H9 (cell line): ENCODE results near the gene MOB3B. TPM values are rescaled to one million over a fixed set of nuclear protein-coding genes. Genes with fewer than 3 reads are reported as not detected.

Experiments used
- DNase-seq: peaks from one replicate; pipeline ENCODE4 v3.0.0-alpha.2; 2017
- H2AFZ ChIP-seq: one replicate; pipeline ENCODE4 v1.6.1; 2013; ENCODE audit warnings: mild to moderate bottlenecking, low read length, control low read depth, moderate library complexity
- H2AK5ac ChIP-seq: 2 replicates; pipeline ENCODE4 v1.6.1; 2013; ENCODE audit warnings: low read length, control low read depth, mixed read lengths; ENCODE audit not compliant: insufficient read length
- H2BK120ac ChIP-seq: one replicate; pipeline ENCODE4 v1.6.1; 2013; ENCODE audit warnings: low read depth, mild to moderate bottlenecking, low read length, control low read depth, inconsistent platforms; ENCODE audit not compliant: poor library complexity, severe bottlenecking
- H2BK12ac ChIP-seq: 2 replicates; pipeline ENCODE4 v1.6.1; 2013; ENCODE audit warnings: low read length, control low read depth, mixed read lengths, low read depth; ENCODE audit not compliant: insufficient read length
- H2BK15ac ChIP-seq: 2 replicates; pipeline ENCODE4 v1.6.1; 2013; ENCODE audit warnings: low read depth, low read length, control low read depth
- H2BK20ac ChIP-seq: one replicate; pipeline ENCODE4 v1.6.1; 2013; ENCODE audit warnings: low read depth, mild to moderate bottlenecking, low read length, control low read depth, inconsistent platforms; ENCODE audit not compliant: poor library complexity, severe bottlenecking
- H2BK5ac ChIP-seq: 2 replicates; pipeline ENCODE4 v1.6.1; 2013; ENCODE audit warnings: low read length, control low read depth, mixed read lengths; ENCODE audit not compliant: insufficient read length
- H3K14ac ChIP-seq: 2 replicates; pipeline ENCODE4 v1.6.1; 2013; ENCODE audit warnings: low read length, control low read depth; ENCODE audit not compliant: insufficient read depth
- H3K18ac ChIP-seq: 2 replicates; pipeline ENCODE4 v1.6.1; 2013; ENCODE audit warnings: low read depth, mild to moderate bottlenecking, mixed read lengths, low read length, control low read depth; ENCODE audit not compliant: insufficient read length
- H3K23ac ChIP-seq: 2 replicates; pipeline ENCODE4 v1.6.1; 2013; ENCODE audit warnings: low read length, control low read depth, mixed read lengths, low read depth; ENCODE audit not compliant: insufficient read length
- H3K23me2 ChIP-seq: 2 replicates; pipeline ENCODE4 v1.6.1; 2013; ENCODE audit warnings: low read depth, mild to moderate bottlenecking, mixed read lengths, low read length, control low read depth; ENCODE audit not compliant: insufficient read length, poor library complexity, severe bottlenecking
- H3K27ac ChIP-seq: 2 replicates; pipeline ENCODE4 v1.5.1; 2013; ENCODE audit warnings: low read length, control low read depth, mixed read lengths, low read depth; ENCODE audit not compliant: insufficient read length
- H3K27me3 ChIP-seq: 2 replicates; pipeline ENCODE4 v1.6.1; 2013; ENCODE audit warnings: low read length, control low read depth, inconsistent platforms; ENCODE audit not compliant: insufficient read depth
- H3K4ac ChIP-seq: 2 replicates; pipeline ENCODE4 v1.6.1; 2013; ENCODE audit warnings: low read depth, mild to moderate bottlenecking, control low read depth, inconsistent platforms, low read length, moderate library complexity
- H3K4me1 ChIP-seq: 2 replicates; pipeline ENCODE4 v1.6.1; 2013; ENCODE audit warnings: low read length, control low read depth, inconsistent platforms; ENCODE audit not compliant: insufficient read depth
- H3K4me2 ChIP-seq: 2 replicates; pipeline ENCODE4 v1.6.1; 2013; ENCODE audit warnings: low read length, control low read depth, mixed read lengths; ENCODE audit not compliant: insufficient read length, insufficient read depth
- H3K56ac ChIP-seq: 2 replicates; pipeline ENCODE4 v1.6.1; 2013; ENCODE audit warnings: low read depth, mild to moderate bottlenecking, mixed read lengths, low read length, control low read depth; ENCODE audit not compliant: insufficient read length
- H3K79me1 ChIP-seq: 2 replicates; pipeline ENCODE4 v1.6.1; 2013; ENCODE audit warnings: low read depth, mild to moderate bottlenecking, moderate library complexity, low read length, control low read depth, inconsistent platforms; ENCODE audit not compliant: insufficient read depth, poor library complexity, severe bottlenecking
- H3K79me2 ChIP-seq: 2 replicates; pipeline ENCODE4 v1.6.1; 2013; ENCODE audit warnings: low read length, control low read depth, inconsistent platforms; ENCODE audit not compliant: insufficient read depth
- H3K9ac ChIP-seq: 2 replicates; pipeline ENCODE4 v1.6.1; 2013; ENCODE audit warnings: low read length, control low read depth, mixed read lengths; ENCODE audit not compliant: insufficient read length; ENCODE audit errors: extremely low read depth
- H3K9me3 ChIP-seq: one replicate; pipeline ENCODE4 v1.6.1; 2013; ENCODE audit warnings: low read depth, low read length, inconsistent platforms; ENCODE audit not compliant: control insufficient read depth
- H3T11ph ChIP-seq: one replicate; pipeline ENCODE4 v1.6.1; 2013; ENCODE audit warnings: mild to moderate bottlenecking, low read length, control low read depth, inconsistent platforms
- H4K20me1 ChIP-seq: one replicate; pipeline ENCODE4 v1.6.1; 2013; ENCODE audit not compliant: control insufficient read depth, insufficient read length, insufficient read depth
- H4K5ac ChIP-seq: 2 replicates; pipeline ENCODE4 v1.6.1; 2013; ENCODE audit warnings: low read depth, mild to moderate bottlenecking, mixed read lengths, low read length, control low read depth; ENCODE audit not compliant: insufficient read length
- H4K8ac ChIP-seq: replicated peaks from 2 replicates; pipeline ENCODE4 v1.6.1; 2013; ENCODE audit warnings: low read length, control low read depth, mixed read lengths, low read depth; ENCODE audit not compliant: insufficient read length
- H4K91ac ChIP-seq: 2 replicates; pipeline ENCODE4 v1.6.1; 2013; ENCODE audit warnings: low read depth, mild to moderate bottlenecking, moderate library complexity, mixed read lengths, low read length, control low read depth; ENCODE audit not compliant: insufficient read length
- H3K27ac Mint-ChIP-seq, 3 experiments: 2 replicates in 2 of 3; 3 replicates in 1 of 3; pipeline ENCODE4 v1.8.0; 2020 to 2021; ENCODE audit warnings: mixed read lengths in 3 of 3, mild to moderate bottlenecking in 1 of 3, moderate library complexity in 1 of 3
- H3K27me3 Mint-ChIP-seq: 2 replicates; pipeline ENCODE4 v1.8.0; 2021; ENCODE audit warnings: low read depth, mild to moderate bottlenecking, moderate library complexity, mixed read lengths
- H3K36me3 Mint-ChIP-seq, 3 experiments: 2 replicates in 2 of 3; 3 replicates in 1 of 3; pipeline ENCODE4 v1.8.0; 2020 to 2021; ENCODE audit warnings: low read depth in 3 of 3, mixed read lengths in 3 of 3; ENCODE audit not compliant: insufficient read depth in 1 of 3
- H3K4me1 Mint-ChIP-seq, 2 experiments: 2 replicates each; pipeline ENCODE4 v1.8.0; 2020; ENCODE audit warnings: mixed read lengths in 2 of 2
- H3K4me3 Mint-ChIP-seq, 2 experiments: 2 replicates in 1 of 2; 3 replicates in 1 of 2; pipeline ENCODE4 v1.8.0; 2020 to 2021; ENCODE audit warnings: mild to moderate bottlenecking in 2 of 2, mixed read lengths in 2 of 2, moderate library complexity in 1 of 2
- H3K9me3 Mint-ChIP-seq, 2 experiments: 2 replicates in 1 of 2; 3 replicates in 1 of 2; pipeline ENCODE4 v1.8.0; 2020; ENCODE audit warnings: mild to moderate bottlenecking in 2 of 2, mixed read lengths in 2 of 2, moderate library complexity in 1 of 2
- CTCF ChIP-seq: fragments of 200-600 bp; sonication (generic); conservative IDR thresholded peaks from 3 replicates; pipeline ENCODE4 v1.8.0; 2021; ENCODE audit warnings: antibody characterized with exemption, mild to moderate bottlenecking
- WGBS: extraction: QIAGEN DNeasy Blood & Tissue Kit; methylation state at CpG from one replicate; pipeline ENCODE4 v1.1.7; 2013; ENCODE audit warnings: missing lambda C conversion rate, low lambda C conversion rate, mixed read lengths; ENCODE audit not compliant: insufficient read length; ENCODE audit errors: extremely low coverage; 5-methylcytosine and 5-hydroxymethylcytosine counted together
- total RNA-seq: library from RNA; stranded (reverse); gene quantifications from 2 replicates; pipeline ENCODE4 v1.2.1, GENCODE V29; 2021

MOB3B gene
- total RNA-seq, 1 experiment from 2014 or later = 9.8 TPM

GRCh38 chr9:27414220-27414761, 115.3 kb downstream of the MOB3B start:
- H2BK12ac ChIP-seq = no peak overlapping the region
- H3K56ac ChIP-seq = no peak overlapping the region
- H3K4ac ChIP-seq = no peak overlapping the region
- no peaks in the 10 kb centered on the region for H3K79me1 ChIP-seq
- H3K9ac ChIP-seq = no peak overlapping the region
- no peak overlapping the region for H4K5ac ChIP-seq
- Mint-ChIP-seq H3K27me3 (no peaks in the 10 kb centered on the region), H3K27ac (no peak overlapping the region), H3K9me3 (no peaks in the 10 kb centered on the region), H3K36me3 (peaks cover 0 to 9% (median 3%) of the 10 kb centered on the region in 3 experiments; a peak in 2 of 7 replicates), H3K4me1 (peaks cover 17 to 23% of the 10 kb centered on the region in 2 experiments), H3K4me3 (no peak overlapping the region)
- no peak overlapping the region for H2BK20ac ChIP-seq
- no peak overlapping the region for H2AFZ ChIP-seq
- no peaks in the 10 kb centered on the region for H3K23me2 ChIP-seq
- no peaks in the 10 kb centered on the region for H3K4me1 ChIP-seq
- no peak overlapping the region for H3T11ph ChIP-seq
- H3K27ac ChIP-seq = no peak overlapping the region
- no peak overlapping the region for H3K14ac ChIP-seq
- no peak overlapping the region for H4K8ac ChIP-seq
- no peak for TF ChIP-seq CTCF
- no peak overlapping the region for H3K4me2 ChIP-seq
- no peak overlapping the region for H4K91ac ChIP-seq
- H3K18ac ChIP-seq = no peak overlapping the region
- no peaks in the 10 kb centered on the region for H3K9me3 ChIP-seq
- WGBS = no CpG with 5 or more reads among the region's 4 CpGs
- no peaks in the 10 kb centered on the region for H4K20me1 ChIP-seq
- H3K79me2 ChIP-seq = no peaks in the 10 kb centered on the region
- no peak overlapping the region for H2BK15ac ChIP-seq
- no peak overlapping the region for H2BK120ac ChIP-seq
- H3K27me3 ChIP-seq = no peaks in the 10 kb centered on the region
- no peak overlapping the region for H3K23ac ChIP-seq
- H2AK5ac ChIP-seq = no peak overlapping the region
- DNase-seq = no peak
- H2BK5ac ChIP-seq = no peak overlapping the region
